Measurements from ENCODE around the gene DGKD. TPM values are rescaled to one million over a fixed set of nuclear protein-coding genes. Genes with fewer than 3 reads are reported as not detected.

Gene DGKD
- total and polyA plus RNA-seq, 5 donors from 2014 or later: 11.3 to 161 (median 11.5) TPM

- no peaks in the 10 kb centered on the region for H3K9me3 ChIP-seq (ENCODE audit: control insufficient read depth in 2 of 2, low read length in 2 of 2)
- Mint-ChIP-seq H3K9me3 (no peaks in the 10 kb centered on the region), H3K27me3 (peaks cover 11% of the 10 kb centered on the region), H3K36me3 (peaks cover 9% of the 10 kb centered on the region), H3K4me3 (no peak overlapping the region), H3K27ac (no peak overlapping the region), H3K4me1 (peaks cover 0 to 39% (median 30%) of the 10 kb centered on the region in 4 donors)
- no peaks in the 10 kb centered on the region for H3K36me3 ChIP-seq (ENCODE audit: control insufficient read depth, insufficient read depth, low read length)
- DNase-seq: no peak
- peaks cover 26% of the 10 kb centered on the region for H3K4me1 ChIP-seq (ENCODE audit: control insufficient read depth, insufficient read depth, low read length, poor library complexity, severe bottlenecking)
- H3K4me3 ChIP-seq (ENCODE audit: low read depth, low read length): no peak overlapping the region
- ATAC-seq (ENCODE audit: low read depth in 2 of 2): no peak
- H3K27ac ChIP-seq (ENCODE audit: insufficient read depth, low read length, poor library complexity, severe bottlenecking): no peak overlapping the region
- no peaks in the 10 kb centered on the region for H3K27me3 ChIP-seq (ENCODE audit: control insufficient read depth, insufficient read depth, low read length)
Observed at GRCh38 chr2:233351423-233351822, 2.9 kb upstream of the DGKD start.

- H3K36me3 ChIP-seq (ENCODE audit: control insufficient read depth, insufficient read depth, low read length): no peaks in the 10 kb centered on the region
- no peak overlapping the region for H3K4me3 ChIP-seq (ENCODE audit: low read depth, low read length)
- peaks cover 35% of the 10 kb centered on the region for H3K4me1 ChIP-seq (ENCODE audit: control insufficient read depth, insufficient read depth, low read length, poor library complexity, severe bottlenecking)
- Mint-ChIP-seq H3K4me1 (peaks cover 0 to 48% (median 37%) of the 10 kb centered on the region in 4 donors), H3K36me3 (peaks cover 16% of the 10 kb centered on the region), H3K27me3 (peaks cover 11% of the 10 kb centered on the region), H3K9me3 (no peaks in the 10 kb centered on the region), H3K4me3 (peak overlapping the region; percentile 23 to 59 (median 44)), H3K27ac (peak overlapping the region in 2 of 3 donors; percentile 32 to 89)
- no peaks in the 10 kb centered on the region for H3K27me3 ChIP-seq (ENCODE audit: control insufficient read depth, insufficient read depth, low read length)
- no peak for ATAC-seq (ENCODE audit: low read depth in 2 of 2)
- DNase-seq: no peak
- H3K9me3 ChIP-seq (ENCODE audit: control insufficient read depth in 2 of 2, low read length in 2 of 2): no peaks in the 10 kb centered on the region
- no peak overlapping the region for H3K27ac ChIP-seq (ENCODE audit: insufficient read depth, low read length, poor library complexity, severe bottlenecking)
Observed at GRCh38 chr2:233352141-233352842, 2.0 kb upstream of the DGKD start.

- ATAC-seq (ENCODE audit: low read depth in 2 of 2) (no peak), DNase-seq (no peak)
- Histone ChIP-seq H3K4me1 (ENCODE audit: control insufficient read depth, insufficient read depth, low read length, poor library complexity, severe bottlenecking) (peaks cover 42% of the 10 kb centered on the region), H3K9me3 (ENCODE audit: control insufficient read depth in 2 of 2, low read length in 2 of 2) (no peaks in the 10 kb centered on the region), H3K27me3 (ENCODE audit: control insufficient read depth, insufficient read depth, low read length) (no peaks in the 10 kb centered on the region), H3K36me3 (ENCODE audit: control insufficient read depth, insufficient read depth, low read length) (peaks cover 7% of the 10 kb centered on the region), H3K4me3 (ENCODE audit: low read depth, low read length) (no peak overlapping the region), H3K27ac (ENCODE audit: insufficient read depth, low read length, poor library complexity, severe bottlenecking) (no peak overlapping the region)
- Mint-ChIP-seq H3K4me3 (peak overlapping the region; percentile 84 to 98 (median 92)), H3K27ac (peak overlapping the region; percentile 89 to 97 (median 93)), H3K27me3 (peaks cover 11% of the 10 kb centered on the region), H3K4me1 (peaks cover 0 to 55% (median 41%) of the 10 kb centered on the region in 4 donors), H3K9me3 (no peaks in the 10 kb centered on the region), H3K36me3 (peaks cover 16% of the 10 kb centered on the region)
Observed at GRCh38 chr2:233353101-233353768, 1.1 kb upstream of the DGKD start.

GRCh38 chr2:233354500-233354924, 218 bp downstream of the DGKD start:
- H3K27me3 ChIP-seq (ENCODE audit: control insufficient read depth, insufficient read depth, low read length): no peaks in the 10 kb centered on the region
- no peaks in the 10 kb centered on the region for H3K9me3 ChIP-seq (ENCODE audit: control insufficient read depth in 2 of 2, low read length in 2 of 2)
- peaks cover 42% of the 10 kb centered on the region for H3K4me1 ChIP-seq (ENCODE audit: control insufficient read depth, insufficient read depth, low read length, poor library complexity, severe bottlenecking)
- Mint-ChIP-seq H3K4me1 (peaks cover 11 to 60% (median 50%) of the 10 kb centered on the region in 4 donors), H3K27ac (peak overlapping the region in 1 of 3 donors; percentile 93), H3K36me3 (peaks cover 22% of the 10 kb centered on the region), H3K27me3 (peaks cover 11% of the 10 kb centered on the region), H3K9me3 (no peaks in the 10 kb centered on the region), H3K4me3 (peak overlapping the region in 1 of 4 donors; percentile 84)
- DNase-seq (no peak), ATAC-seq (ENCODE audit: low read depth in 2 of 2) (peak; percentile 10 to 13)
- no peak overlapping the region for H3K27ac ChIP-seq (ENCODE audit: insufficient read depth, low read length, poor library complexity, severe bottlenecking)
- peaks cover 7% of the 10 kb centered on the region for H3K36me3 ChIP-seq (ENCODE audit: control insufficient read depth, insufficient read depth, low read length)
- no peak overlapping the region for H3K4me3 ChIP-seq (ENCODE audit: low read depth, low read length)

GRCh38 chr2:233354971-233355574, 779 bp downstream of the DGKD start:
- H3K4me3 ChIP-seq (ENCODE audit: low read depth, low read length): peak overlapping the region; percentile 80
- no peak overlapping the region for H3K27ac ChIP-seq (ENCODE audit: insufficient read depth, low read length, poor library complexity, severe bottlenecking)

GRCh38 chr2:233355916-233356315, 1.6 kb downstream of the DGKD start:
- DNase-seq (no peak), ATAC-seq (ENCODE audit: low read depth in 2 of 2) (no peak)
- no peak overlapping the region for H3K27ac ChIP-seq (ENCODE audit: insufficient read depth, low read length, poor library complexity, severe bottlenecking)
- Mint-ChIP-seq H3K4me1 (peaks cover 13 to 58% (median 50%) of the 10 kb centered on the region in 4 donors), H3K4me3 (peak overlapping the region; percentile 93 to 96 (median 96)), H3K27ac (peak overlapping the region in 2 of 3 donors; percentile 70 to 81), H3K27me3 (peaks cover 11% of the 10 kb centered on the region), H3K9me3 (no peaks in the 10 kb centered on the region), H3K36me3 (peaks cover 30% of the 10 kb centered on the region)
- peak overlapping the region; percentile 80 for H3K4me3 ChIP-seq (ENCODE audit: low read depth, low read length)
- H3K36me3 ChIP-seq (ENCODE audit: control insufficient read depth, insufficient read depth, low read length): peaks cover 7% of the 10 kb centered on the region
- no peaks in the 10 kb centered on the region for H3K27me3 ChIP-seq (ENCODE audit: control insufficient read depth, insufficient read depth, low read length)
- H3K9me3 ChIP-seq (ENCODE audit: control insufficient read depth in 2 of 2, low read length in 2 of 2): no peaks in the 10 kb centered on the region
- peaks cover 42% of the 10 kb centered on the region for H3K4me1 ChIP-seq (ENCODE audit: control insufficient read depth, insufficient read depth, low read length, poor library complexity, severe bottlenecking)

More at GRCh38 chr2:233354971-233355574, 779 bp downstream of the DGKD start:
- no peak for DNase-seq
- Histone ChIP-seq H3K4me1 (ENCODE audit: control insufficient read depth, insufficient read depth, low read length, poor library complexity, severe bottlenecking) (peaks cover 42% of the 10 kb centered on the region), H3K36me3 (ENCODE audit: control insufficient read depth, insufficient read depth, low read length) (peaks cover 7% of the 10 kb centered on the region), H3K27me3 (ENCODE audit: control insufficient read depth, insufficient read depth, low read length) (no peaks in the 10 kb centered on the region), H3K9me3 (ENCODE audit: control insufficient read depth in 2 of 2, low read length in 2 of 2) (no peaks in the 10 kb centered on the region)
- Mint-ChIP-seq H3K36me3 (peaks cover 26% of the 10 kb centered on the region), H3K9me3 (no peaks in the 10 kb centered on the region), H3K4me3 (peak overlapping the region; percentile 93 to 96 (median 96)), H3K27me3 (peaks cover 11% of the 10 kb centered on the region), H3K27ac (peak overlapping the region; percentile 14 to 91 (median 81)), H3K4me1 (peaks cover 13 to 63% (median 52%) of the 10 kb centered on the region in 4 donors)
- no peak for ATAC-seq (ENCODE audit: low read depth in 2 of 2)

- DNase-seq: no peak
- no peaks in the 10 kb centered on the region for H3K9me3 ChIP-seq (ENCODE audit: control insufficient read depth in 2 of 2, low read length in 2 of 2)
Observed at GRCh38 chr2:233356546-233357308, 2.4 kb downstream of the DGKD start.

More at GRCh38 chr2:233356546-233357308, 2.4 kb downstream of the DGKD start:
- Mint-ChIP-seq H3K4me3 (peak overlapping the region; percentile 93 to 96 (median 96)), H3K27me3 (peaks cover 11% of the 10 kb centered on the region), H3K9me3 (no peaks in the 10 kb centered on the region), H3K4me1 (peaks cover 13 to 63% (median 54%) of the 10 kb centered on the region in 4 donors), H3K36me3 (peaks cover 30% of the 10 kb centered on the region), H3K27ac (peak overlapping the region in 2 of 3 donors; percentile 70 to 81)
- H3K27ac ChIP-seq (ENCODE audit: insufficient read depth, low read length, poor library complexity, severe bottlenecking): no peak overlapping the region
- H3K4me1 ChIP-seq (ENCODE audit: control insufficient read depth, insufficient read depth, low read length, poor library complexity, severe bottlenecking): peaks cover 42% of the 10 kb centered on the region
- no peak for ATAC-seq (ENCODE audit: low read depth in 2 of 2)
- H3K4me3 ChIP-seq (ENCODE audit: low read depth, low read length): peak overlapping the region; percentile 80
- H3K27me3 ChIP-seq (ENCODE audit: control insufficient read depth, insufficient read depth, low read length): no peaks in the 10 kb centered on the region
- H3K36me3 ChIP-seq (ENCODE audit: control insufficient read depth, insufficient read depth, low read length): peaks cover 7% of the 10 kb centered on the region

Data from CD4-positive, CD25-positive, alpha-beta regulatory T cell (primary cell).